LNCAP (cell line): ENCODE measurements around the gene ACVR1.

Source experiments
- TF ChIP-seq, protein P1 (sequence below): fragments of 450-650 bp; IDR thresholded peaks from 2 replicates; pipeline ENCODE4 v1.5.1; 2017; ENCODE audit warnings: mild to moderate bottlenecking

ACVR1 gene

DNA sequence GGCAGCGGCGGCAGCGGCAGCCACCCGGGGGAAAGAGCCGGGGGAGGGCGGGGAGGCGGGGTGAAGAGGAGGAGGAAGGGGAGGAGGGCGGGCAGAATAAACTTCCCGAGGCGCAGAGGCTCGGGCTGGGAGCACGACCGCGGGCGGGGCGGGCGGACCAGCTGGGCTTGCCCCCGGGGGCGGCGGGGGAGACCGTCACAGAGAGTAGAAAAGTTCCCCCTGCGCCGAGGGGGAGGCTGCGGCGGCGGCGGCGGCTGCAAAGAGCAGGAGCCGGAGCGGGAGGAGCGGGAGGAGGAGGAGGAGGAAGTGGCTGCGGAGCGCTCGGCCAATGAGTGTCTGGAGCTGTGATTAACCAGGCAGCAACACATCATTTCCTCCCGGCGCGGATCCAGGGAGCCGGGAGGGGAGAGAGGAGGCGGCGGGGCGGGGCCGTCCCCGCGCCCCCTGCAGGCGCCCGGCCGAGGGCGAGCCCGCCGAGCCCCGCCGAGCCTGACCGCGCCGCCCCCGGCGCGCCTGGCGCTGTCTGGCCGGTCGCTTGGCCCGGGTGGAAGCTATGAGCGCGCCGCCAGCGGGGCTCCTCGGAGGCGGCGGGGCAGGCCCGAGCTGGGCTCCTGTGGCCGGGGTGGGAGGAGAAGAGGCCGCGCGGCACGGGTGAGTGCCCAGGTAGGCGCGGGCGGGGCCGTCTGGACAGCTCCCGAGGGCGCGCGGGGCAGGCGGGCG is at the start of gene ACVR1:
ACVR1 (minus strand) TSS at position 265 of the 720 bp plus-strand sequence. CDS start 76,837 bp downstream, outside the sequence.
- TF ChIP-seq, protein P1, sequence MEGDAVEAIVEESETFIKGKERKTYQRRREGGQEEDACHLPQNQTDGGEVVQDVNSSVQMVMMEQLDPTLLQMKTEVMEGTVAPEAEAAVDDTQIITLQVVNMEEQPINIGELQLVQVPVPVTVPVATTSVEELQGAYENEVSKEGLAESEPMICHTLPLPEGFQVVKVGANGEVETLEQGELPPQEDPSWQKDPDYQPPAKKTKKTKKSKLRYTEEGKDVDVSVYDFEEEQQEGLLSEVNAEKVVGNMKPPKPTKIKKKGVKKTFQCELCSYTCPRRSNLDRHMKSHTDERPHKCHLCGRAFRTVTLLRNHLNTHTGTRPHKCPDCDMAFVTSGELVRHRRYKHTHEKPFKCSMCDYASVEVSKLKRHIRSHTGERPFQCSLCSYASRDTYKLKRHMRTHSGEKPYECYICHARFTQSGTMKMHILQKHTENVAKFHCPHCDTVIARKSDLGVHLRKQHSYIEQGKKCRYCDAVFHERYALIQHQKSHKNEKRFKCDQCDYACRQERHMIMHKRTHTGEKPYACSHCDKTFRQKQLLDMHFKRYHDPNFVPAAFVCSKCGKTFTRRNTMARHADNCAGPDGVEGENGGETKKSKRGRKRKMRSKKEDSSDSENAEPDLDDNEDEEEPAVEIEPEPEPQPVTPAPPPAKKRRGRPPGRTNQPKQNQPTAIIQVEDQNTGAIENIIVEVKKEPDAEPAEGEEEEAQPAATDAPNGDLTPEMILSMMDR, result peak; percentile 42; the same call in 1 of the 2 replicates

DNA sequence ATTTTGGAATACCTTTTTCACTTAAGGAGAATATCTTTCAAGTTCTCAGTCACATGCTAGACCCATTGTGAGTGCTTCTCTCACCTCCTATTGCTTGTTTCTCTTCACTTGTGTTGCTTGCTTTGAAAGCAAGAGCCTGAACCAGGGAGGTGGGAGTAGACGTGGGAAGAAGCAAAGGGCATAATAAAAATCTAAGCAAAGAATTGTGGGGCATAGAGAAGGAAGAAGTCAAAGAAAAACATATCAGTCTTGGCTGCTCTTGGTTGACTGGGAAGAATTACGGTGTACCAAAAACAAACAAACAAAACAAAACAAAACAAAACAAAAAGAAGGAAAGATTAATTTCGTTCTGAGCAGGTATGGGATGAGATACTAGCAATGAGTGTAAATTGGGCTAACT is 48.9 kb upstream of the ACVR1 start:
- TF ChIP-seq, protein P1, result no peak

DNA sequence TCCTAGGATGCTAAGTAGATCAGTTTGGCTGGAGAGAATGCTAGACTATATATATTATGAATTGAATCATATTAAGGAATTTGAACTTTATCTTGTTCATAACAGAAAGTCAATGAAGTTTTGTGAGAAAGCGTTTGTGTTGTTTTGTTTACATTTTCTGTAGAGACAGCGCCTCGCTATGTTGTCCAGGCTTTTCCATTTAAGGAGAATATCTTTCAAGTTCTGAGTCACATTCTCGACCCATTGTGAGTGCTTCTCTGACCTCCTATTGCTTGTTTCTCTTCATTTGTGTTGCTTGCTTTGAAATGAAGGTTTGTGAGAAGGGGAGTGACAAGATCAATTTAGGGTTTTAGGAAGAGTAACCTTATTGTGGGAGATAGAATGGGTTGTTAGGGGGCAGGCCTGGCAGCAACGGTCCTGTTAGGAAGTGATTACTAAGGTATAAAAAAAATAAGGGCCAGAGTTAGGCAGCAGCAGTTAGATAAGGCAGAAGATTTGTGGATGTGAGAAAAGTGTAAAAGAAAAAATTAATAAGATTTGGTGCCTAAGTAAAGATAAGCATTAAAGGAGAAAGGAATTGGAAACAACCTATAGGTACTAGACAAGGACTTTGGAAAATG is 47.6 kb upstream of the ACVR1 start:
- TF ChIP-seq, protein P1, result no peak

DNA sequence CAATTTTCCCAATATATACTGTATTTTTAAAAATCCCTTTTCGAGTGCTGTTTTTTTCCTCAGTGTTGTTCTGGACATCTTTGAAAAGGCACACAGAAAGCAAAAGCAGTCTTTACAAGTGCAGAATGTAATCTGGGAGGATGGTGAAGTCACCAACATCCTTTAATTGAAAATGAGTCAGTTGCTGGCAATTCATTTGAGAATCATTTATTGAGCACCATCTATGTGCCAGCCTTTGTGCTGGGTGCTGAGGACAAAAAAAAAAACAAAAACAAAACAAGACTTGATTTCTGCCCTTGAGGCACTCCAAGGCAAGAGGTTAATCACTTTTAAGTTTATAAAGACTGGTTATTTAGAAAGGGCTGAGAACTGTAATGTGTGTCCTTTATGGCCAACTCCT is 46.7 kb upstream of the ACVR1 start:
- TF ChIP-seq, protein P1, result no peak

DNA sequence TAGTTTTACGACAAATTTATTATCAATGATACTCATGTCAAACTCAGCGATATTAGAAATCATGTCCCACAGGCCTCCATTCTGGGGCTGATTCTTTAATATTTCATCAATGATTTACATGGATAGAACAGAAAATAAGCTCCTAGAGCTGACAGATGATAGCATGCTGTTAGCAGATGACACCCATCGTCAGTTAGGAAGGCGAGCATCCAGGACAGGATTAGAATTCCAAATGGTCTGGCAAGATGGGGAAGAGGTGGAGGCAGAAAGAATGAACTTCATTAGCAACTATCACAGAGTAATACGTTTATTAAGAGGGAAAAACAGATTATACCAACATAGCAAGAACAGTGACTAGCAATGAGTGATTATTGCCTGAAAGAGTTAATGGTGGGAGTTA is 46.2 kb upstream of the ACVR1 start:
- TF ChIP-seq, protein P1, result no peak

DNA sequence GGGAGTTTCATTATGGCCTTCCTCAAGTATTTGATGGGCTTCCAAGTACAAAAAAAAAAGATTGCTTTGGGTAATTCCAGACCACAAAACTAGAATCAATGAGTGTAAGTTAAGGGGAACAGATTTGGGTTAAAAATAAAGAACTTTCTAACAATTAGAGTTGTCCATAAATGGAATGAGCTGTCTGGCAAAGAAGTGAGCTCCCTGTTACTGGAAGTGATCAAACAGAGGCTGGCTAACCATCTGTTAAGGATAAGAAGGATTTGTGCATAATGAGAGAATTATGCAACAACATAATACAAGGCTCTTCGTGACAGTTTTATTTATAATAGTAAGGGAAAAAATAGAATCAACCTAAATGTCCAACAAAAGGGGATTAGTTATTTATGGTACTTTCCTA is 44.6 kb upstream of the ACVR1 start:
- TF ChIP-seq, protein P1, result no peak

DNA sequence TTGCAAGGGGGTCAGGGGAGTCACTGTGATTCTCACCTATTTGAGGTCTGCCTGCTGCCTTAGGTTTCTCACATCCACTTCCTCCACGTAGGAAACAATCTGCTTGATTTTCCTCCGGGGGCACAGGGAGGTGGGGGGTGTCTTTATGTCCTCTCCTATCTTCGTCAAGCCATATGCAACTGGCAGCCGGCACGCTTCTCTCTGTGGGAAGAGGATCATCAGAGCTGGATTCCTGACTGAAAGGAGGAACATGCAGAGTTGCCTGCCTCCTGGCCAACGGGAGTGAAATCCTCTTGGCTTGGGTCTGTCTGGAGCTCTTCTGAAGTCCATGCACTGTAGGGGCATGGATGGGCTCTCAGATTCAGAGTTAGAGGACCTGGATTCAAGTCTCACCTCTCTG is 43.1 kb upstream of the ACVR1 start:
- TF ChIP-seq, protein P1, result no peak
